Uterus (tissue), 2 donors: ENCODE results near the gene CBLL2.

Source experiments
- CTCF ChIP-seq, 4 experiments: fragments of 200-600 bp in 2 of 4; fragments of 450-650 bp in 2 of 4; sonication (generic) in 2 of 4; IDR thresholded peaks; one replicate each; pipeline ENCODE4 v1.5.1; 2016 to 2019; ENCODE audit warnings: antibody characterized with exemption in 4 of 4, mild to moderate bottlenecking in 2 of 4, moderate library complexity in 1 of 4
- POLR2A ChIP-seq, 2 donors: fragments of 450-650 bp; IDR thresholded peaks; one replicate each; pipeline ENCODE4 v1.6.1; 2016; ENCODE audit warnings: antibody characterized with exemption in 2 of 2, mild to moderate bottlenecking in 1 of 2, moderate library complexity in 1 of 2

- TF ChIP-seq POLR2A (IDR thresholded peaks at IDR 0.05) (no peak), CTCF (IDR thresholded peaks at IDR 0.05) (no peak)
Measured at GRCh38 chrX:22315151-22315550, 42.4 kb downstream of the CBLL2 start.
